Endothelial cell of umbilical vein (primary cell): ENCODE data around the gene OR10D3.

Experiments
- CTCF ChIP-seq, 2 donors: IDR thresholded peaks; 1 replicate in 1 of 2; 2 replicates in 1 of 2; pipeline ENCODE4 v1.5.1; 2011; ENCODE audit warnings: low read length in 2 of 2, mild to moderate bottlenecking in 2 of 2, moderate library complexity in 2 of 2, control low read depth in 1 of 2, inconsistent platforms in 1 of 2, low read depth in 1 of 2; ENCODE audit not compliant: insufficient read depth in 1 of 2; ENCODE audit errors: extremely low read depth in 1 of 2
- GATA2 ChIP-seq: IDR thresholded peaks from 2 replicates; pipeline ENCODE4 v1.7.0; 2011; ENCODE audit warnings: low read depth, mild to moderate bottlenecking, moderate library complexity, mixed read lengths, low read length; ENCODE audit not compliant: insufficient read length, insufficient read depth
- POLR2A ChIP-seq: IDR thresholded peaks from 2 replicates; pipeline ENCODE4 v1.6.1; 2012; ENCODE audit warnings: low read depth, mild to moderate bottlenecking, control low read depth, low read length

GRCh38 chr11:124174001-124174583 is 9.1 kb upstream of the OR10D3 start:
- no peak for TF ChIP-seq GATA2
- no peak for TF ChIP-seq POLR2A
- TF ChIP-seq CTCF (IDR thresholded peaks at IDR 0.05; ENCODE audit: extremely low read depth in 1 of 2, insufficient read depth in 1 of 2, low read depth in 1 of 2, low read length in 2 of 2): no peak
